A549 (cell line): ENCODE measurements around the gene ARID1B.

Source experiments
- ELK1 ChIP-seq: fragments of 150-350 bp; IDR thresholded peaks from 2 replicates; pipeline ENCODE4 v1.6.1; 2014; ENCODE audit warnings: low read depth, mild to moderate bottlenecking, low read length
- JUN ChIP-seq, 2 experiments: fragments of >200 bp; sonication (Bioruptor Twin); formaldehyde crosslinking; IDR thresholded peaks; 2 replicates in 1 of 2; 3 replicates in 1 of 2; pipeline ENCODE4 v1.6.1; 2016 to 2017
- PHF8 ChIP-seq: fragments of 200-600 bp; sonication (generic); IDR thresholded peaks from 2 replicates; pipeline ENCODE4 v1.6.1; 2016; ENCODE audit warnings: low read depth, mild to moderate bottlenecking, antibody characterized with exemption, moderate library complexity, borderline replicate concordance
- POLR2A ChIP-seq: IDR thresholded peaks from 2 replicates; pipeline ENCODE4 v1.6.1; 2012; ENCODE audit warnings: mild to moderate bottlenecking, low read length
- RFX5 ChIP-seq: fragments of 450-650 bp; IDR thresholded peaks from 2 replicates; pipeline ENCODE4 v1.7.1; 2014; ENCODE audit warnings: antibody characterized with exemption, mild to moderate bottlenecking, moderate library complexity
- TF ChIP-seq, protein P1 (sequence below): fragments of >200 bp; sonication (Bioruptor Twin); formaldehyde crosslinking; IDR thresholded peaks from 3 replicates; pipeline ENCODE4 v1.5.1; 2016

DNA sequence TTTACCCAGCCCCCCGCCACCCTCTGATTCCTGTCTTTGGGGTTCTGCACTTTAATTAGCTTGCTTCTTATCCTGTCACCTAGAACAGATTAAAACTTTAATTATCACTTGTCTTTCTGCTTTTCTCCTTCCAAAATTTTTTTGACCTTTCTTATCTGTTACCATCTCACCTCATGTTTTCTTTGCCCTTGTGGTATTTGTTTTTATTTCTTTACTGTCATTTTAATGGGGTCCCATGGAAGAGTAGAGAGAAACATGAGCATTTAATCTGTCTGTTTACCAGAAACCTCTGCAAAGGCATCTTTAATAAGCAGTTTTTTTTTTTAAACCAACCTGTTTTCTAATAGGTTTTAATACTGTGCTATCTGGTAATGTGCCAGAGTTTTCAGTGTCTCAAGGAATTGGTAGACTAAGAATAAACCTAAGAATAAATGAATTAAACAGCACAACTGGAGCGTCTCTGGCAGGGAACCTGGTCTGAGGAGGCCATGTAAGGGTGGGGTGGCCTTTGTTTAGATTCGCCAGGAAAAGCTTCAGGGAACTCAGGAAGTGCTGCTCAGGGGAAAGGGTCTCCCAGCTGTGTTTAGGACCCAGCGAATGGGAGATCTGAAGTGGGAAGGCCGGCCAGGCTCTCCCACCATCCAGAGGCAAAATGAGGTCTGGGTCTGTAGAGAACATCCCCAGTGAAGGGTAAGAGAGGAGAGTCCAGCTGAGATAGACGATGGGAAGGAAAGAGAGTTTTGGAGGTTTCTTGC, 69.8 kb downstream of the ARID1B start:
- TF ChIP-seq, protein P1, sequence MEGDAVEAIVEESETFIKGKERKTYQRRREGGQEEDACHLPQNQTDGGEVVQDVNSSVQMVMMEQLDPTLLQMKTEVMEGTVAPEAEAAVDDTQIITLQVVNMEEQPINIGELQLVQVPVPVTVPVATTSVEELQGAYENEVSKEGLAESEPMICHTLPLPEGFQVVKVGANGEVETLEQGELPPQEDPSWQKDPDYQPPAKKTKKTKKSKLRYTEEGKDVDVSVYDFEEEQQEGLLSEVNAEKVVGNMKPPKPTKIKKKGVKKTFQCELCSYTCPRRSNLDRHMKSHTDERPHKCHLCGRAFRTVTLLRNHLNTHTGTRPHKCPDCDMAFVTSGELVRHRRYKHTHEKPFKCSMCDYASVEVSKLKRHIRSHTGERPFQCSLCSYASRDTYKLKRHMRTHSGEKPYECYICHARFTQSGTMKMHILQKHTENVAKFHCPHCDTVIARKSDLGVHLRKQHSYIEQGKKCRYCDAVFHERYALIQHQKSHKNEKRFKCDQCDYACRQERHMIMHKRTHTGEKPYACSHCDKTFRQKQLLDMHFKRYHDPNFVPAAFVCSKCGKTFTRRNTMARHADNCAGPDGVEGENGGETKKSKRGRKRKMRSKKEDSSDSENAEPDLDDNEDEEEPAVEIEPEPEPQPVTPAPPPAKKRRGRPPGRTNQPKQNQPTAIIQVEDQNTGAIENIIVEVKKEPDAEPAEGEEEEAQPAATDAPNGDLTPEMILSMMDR = no peak
- TF ChIP-seq ELK1 (no peak), JUN (IDR thresholded peaks at IDR 0.05) (no peak), POLR2A (no peak), RFX5 (no peak), PHF8 (no peak)
